Stimulated activated CD4-positive, alpha-beta T cell treated with anti-CD3 and anti-CD28 coated beads, TNF-alpha, amount 100 ng/mL, for 48 hours (primary cell): ENCODE measurements around the gene ZCCHC14.
A peak's percentile ranks its signal among the peaks of the same experiment; 100 is the strongest.

ENCODE experiments used
- DNase-seq, 3 donors: peaks; one replicate each; pipeline ENCODE4 v3.0.0-alpha.2; 2020; ENCODE audit warnings: low read depth in 3 of 3

ZCCHC14 gene

DNA sequence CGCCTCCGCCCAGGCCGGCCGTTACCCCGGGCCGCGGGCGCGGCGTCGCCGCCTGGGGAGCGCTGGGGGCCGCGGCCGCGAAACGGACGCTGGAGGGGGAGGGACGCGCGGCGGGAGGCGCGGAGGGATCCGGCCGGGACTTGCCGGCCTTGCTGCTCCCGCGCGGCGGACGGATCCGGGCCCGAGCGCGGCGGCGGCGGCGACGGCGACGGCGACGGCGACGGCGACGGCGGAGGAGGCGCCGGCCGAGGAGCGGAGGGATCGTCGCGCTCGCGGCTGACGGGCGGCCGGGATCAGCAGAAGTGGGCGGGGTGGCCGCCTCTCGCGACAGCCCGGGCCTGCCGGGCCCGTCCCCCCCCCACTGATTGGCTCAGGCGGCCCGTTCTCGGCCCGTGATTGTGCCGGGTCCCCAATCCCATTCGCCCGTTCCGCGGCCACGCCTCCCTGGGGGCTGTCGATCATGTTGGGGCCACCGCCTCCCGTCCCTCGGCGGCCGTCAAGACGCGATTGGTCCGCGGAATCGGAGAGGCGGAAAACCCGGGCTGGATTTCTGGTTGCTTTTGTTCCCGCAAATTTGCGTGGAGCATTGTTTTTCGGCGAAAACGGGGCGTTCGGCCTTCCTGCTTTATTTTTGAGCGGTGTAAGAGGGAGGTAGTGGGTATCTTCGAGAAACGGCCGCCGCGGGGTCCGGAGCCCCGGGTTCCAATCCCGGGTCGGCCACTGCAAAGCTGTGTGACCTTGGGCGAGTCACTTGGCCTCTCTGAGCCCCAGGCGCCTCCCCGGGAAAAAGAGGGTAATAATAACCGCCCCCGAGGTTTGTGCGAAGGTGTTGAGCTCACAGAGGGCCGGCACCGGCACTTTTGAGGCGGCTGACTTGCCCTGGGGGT lies at the start of gene ZCCHC14:
Gene ZCCHC14, minus strand, starts transcription at position 304 of the 887 bp plus-strand sequence. CDS start 786 bp downstream, outside the sequence.
- peak; percentile 99 for DNase-seq

DNA sequence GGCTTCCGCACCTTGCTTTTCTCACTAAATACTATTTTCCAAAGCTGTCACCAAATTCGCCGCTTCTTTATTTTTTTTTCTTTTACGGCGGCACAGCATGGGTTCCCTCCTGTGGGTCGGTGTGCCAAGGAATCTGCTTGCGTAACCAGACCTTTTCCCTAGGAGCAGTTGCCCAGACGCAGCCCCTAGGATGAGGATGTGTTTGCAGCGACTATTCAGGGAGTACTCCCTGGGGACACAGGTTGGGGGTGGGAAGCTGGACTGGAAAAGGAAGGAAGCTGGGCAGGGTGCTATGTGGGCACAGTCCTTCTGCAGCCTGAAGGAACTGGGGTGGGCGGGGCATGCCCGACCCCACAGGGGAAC lies 49.0 kb upstream of the ZCCHC14 start:
- DNase-seq: no peak

DNA sequence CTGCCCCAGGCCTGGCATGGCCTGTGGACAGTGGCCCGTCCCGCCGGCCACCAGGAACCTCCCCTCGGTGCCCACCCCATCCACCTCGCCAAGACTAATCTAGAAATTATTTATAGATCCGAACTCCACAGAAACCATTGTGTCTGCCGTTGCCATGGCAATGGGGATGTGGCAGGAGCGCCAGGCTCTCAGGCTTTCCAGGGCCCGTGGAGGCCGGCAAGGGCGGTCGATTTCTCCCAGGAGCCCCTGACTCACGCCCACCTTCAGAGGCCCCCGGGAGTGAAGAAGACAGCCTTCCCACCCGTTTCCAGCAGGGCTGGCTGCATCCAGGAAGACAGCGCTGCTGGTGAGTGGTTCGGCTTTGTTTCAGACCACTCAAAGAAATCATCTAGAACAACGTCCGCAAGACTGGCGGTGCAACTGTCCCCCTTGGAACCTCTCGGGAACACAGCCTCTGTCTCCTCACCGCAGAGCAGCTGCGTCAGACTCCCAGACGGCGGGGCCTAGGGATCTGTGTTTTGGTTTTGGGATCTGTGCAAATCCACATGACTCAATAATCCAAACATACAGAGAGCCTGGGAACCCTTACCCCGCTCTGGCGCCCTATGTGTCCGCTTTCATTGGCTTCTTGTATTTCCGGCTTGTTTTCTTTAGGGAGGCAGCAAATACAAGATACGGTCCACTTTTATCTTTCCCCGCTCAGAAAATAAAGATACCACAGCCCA lies 48.5 kb upstream of the ZCCHC14 start:
- DNase-seq: no peak

DNA sequence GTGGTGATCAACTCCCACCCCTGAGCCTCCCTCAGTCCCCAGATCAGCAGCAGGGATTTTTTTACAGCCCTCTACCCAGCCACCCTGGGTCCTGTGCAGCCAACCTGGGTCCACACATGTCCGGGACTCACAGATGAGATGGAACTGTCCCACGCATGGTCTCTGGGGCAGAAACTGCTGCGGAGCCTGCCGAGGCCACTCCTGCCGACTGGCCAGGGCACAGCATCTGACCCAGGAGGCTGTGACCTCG lies 48.0 kb upstream of the ZCCHC14 start:
- no peak for DNase-seq

DNA sequence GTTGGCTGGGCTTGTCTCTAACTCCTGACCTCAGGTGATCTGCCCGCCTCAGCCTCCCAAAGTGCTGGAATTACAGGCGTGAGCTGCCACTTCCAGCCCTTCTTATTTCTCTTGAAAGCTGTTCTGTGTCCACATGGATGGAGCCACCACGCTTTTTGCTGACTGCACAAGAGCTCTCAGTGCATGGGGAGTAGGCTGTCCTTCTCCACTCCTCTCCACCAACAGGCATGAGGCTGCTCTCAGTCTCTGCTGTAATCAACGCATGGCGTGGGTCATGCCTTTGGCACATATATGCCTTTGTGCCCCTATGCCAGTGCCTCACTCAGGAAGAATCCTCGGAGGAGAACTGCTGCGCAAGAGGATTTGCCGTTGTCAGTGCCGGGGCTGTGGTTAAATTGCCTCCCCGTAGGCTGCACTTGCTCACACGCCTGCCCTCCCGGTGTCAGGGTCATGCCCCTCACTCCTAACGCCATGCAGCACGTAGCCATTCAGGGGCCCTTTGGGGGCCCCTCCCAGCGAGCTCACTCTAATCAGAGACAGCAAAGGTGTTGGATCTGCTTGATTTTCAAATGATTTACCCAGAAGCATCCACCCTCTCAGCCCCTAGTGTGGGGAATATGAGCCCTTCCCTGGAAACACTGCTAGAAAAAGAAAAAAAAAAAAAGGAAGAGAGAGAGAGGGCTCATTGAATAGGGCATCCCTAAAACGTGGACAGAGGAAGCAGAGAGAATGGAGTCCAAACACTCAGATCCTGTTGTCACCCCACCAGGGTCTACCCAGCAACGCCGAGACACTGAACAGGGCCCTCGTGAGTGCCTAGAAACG lies 47.5 kb upstream of the ZCCHC14 start:
- no peak for DNase-seq

DNA sequence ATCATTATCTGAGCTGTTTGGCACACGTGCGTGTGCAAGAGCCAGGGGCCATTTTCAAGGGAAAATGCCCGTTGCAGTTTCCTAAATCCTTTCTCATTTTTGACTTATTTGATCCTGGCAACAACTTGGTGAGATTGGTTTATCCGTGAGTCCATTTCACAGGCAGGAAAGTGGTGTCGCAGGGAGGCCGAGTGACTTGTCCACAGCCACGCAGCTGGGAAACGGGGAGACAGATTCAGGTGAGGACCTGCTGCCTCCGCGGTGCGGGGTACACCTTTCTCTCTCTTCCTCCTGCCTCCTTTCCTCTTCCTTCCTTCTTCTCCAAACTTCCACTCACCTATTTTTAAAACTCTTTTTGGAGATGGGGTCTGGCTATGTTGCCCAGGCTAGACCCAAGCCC lies 46.3 kb upstream of the ZCCHC14 start:
- no peak for DNase-seq

DNA sequence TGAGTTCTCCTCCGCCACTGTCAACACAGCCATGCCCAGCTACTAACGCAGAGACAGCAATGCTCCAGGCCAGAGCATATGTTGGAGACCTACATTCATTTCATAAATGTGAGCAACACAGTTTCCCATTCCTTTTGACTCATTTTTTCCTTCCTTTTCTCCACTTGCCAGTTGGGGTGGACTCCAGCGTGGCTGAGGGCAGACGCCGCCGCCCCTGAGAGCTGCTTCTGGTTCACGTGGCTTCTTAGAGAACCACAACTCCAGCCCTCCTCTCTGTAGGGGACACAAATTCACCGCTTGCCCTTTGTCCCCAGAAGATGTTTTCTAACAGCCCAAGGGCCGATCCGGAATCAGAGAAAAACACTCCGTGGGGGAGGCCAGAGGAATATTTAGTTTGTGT lies 45.8 kb upstream of the ZCCHC14 start:
- DNase-seq: no peak

DNA sequence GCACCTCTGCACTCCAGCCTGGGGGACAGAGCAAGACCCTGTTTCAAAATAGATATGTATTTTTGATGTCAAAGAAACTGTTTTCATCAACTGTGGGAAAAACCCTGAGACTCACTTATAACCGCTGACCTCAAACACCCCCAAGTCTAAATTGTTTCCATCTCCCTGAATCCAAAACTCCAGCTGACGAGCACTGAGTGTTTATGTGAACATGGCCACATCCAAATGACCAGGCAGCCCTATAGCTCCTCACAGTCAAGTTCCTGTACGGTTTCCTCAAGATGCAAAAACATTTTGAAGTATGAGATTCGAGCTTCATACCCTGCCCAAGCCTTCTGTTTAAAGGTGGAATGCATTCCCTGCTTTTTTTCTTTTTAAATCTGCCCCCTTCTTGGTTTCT lies 45.3 kb upstream of the ZCCHC14 start:
- no peak for DNase-seq

DNA sequence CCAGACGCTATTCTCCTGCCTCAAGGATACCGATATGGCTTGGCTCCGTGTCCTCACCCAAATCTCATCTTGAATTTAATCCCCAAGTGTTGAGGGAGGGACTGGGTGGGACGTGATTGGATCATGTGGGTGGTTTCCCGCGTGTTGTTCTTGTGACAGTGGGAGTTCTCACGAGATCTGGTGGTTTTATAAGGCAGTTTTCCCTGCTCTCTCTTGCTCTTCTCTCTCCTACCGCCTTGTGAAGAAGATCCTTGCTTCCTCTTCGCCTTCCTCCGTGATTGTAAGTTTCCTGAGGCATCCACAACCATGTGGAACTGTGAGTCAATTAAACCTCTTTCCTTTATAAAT lies 43.9 kb upstream of the ZCCHC14 start:
- no peak for DNase-seq

DNA sequence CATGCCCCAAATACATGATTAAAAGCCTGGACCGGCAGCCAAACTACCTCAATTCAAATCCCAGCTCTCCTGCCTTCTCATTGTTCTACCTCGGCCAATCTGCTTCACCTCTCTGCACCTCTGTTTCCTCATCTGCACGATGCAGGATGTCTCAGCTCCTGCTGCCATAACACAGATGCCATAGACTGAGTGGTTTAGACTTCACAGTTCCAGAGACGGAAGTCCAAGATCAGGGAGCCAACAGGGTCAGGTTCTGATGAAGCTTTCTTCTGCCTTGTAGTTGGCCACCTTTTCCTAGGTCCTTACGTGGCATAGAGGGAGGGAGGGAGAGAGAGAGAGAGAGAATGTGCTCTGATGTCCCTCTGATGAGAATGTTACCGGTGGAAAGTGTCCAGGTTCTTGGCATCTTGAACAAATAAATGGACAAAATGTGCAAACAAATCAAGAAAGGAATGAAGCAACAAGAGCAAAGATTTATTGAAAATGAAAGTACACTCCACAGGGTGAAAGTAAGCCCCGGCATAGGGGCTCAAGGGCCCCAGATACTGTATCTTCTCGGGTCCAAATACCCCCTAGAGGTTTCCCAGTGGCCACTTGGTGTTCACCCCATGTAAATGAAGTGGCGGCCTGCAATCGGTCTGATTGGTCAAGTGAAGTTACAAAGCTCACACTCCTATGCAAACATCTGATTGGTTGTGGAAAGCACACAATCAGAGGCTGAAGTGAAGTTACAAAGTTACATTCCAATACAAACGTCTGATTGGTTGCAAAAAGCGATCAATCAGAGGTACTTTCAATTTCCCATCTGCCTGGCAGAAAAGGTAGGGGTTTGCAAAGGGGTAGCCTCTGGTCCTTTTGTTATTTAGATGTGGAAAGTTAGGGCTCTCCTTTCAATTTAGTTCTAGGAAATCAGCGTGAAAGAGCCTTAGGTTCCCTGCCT lies 43.3 kb upstream of the ZCCHC14 start:
- DNase-seq: no peak

DNA sequence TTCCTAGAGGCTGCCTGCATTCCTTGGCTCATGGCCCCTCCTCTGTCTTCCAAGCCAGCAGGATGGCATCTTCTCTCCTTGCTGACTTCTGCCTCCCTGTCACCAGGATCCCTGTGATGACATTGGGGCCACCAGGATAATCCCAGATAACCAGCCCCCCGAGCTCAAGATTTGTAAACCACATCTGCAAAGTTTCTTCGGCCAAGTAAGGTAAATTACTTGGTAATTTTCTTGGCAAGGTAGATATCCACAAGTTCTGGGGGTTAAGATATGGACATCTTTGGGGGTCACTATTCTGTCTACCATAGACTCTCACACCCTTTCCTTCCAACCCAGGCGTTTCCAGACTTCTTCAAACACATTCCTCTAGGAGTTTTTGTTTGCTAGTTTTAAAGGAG lies 42.6 kb upstream of the ZCCHC14 start:
- no peak for DNase-seq

DNA sequence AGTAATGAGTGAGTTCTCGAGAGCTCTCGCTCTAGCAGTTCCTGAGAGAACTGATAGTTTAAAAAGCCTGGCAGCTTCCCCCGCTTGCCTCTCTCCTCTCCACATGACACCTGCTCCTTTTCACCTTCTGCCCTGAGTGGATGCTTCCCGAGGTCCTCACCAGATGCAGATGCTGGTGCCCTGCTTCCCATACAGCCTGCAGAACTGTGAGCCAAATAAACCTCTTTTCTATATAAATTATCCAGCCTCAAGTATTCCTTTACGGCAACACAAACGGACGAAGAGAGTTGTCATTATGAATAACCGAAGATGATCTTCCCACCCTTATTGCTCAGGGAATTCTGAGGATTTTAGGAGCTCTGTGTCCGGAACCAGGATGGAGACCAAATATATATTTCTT lies 41.9 kb upstream of the ZCCHC14 start:
- DNase-seq: no peak

DNA sequence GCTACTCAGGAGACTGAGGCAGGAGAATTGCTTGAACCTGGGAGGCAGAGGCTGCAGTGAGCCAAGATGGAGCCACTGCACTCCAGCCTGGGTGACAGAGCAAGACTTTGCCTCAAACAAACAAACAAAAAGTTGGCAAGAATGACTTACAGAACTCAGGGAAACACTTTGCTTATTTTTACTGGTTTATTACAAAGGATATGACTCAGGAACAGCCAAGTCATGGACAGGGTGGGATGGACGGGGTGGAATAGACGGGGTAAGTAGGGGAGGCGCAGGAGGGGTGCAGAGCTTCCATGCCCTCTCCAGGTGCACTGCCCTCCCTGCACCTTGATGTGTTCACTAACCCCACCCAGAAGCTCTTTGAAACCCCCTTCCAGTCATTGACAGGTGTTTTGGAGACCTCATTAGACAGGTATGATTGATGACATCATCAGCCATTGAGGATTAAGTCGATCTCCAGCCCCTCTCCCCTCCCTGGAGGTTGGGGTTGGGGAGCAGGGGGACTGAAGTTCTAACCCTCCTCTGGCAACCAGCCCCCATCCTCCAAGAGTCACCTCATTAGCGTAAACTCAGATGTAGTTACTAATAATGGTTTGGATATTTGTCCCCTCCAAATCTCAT lies 41.3 kb upstream of the ZCCHC14 start:
- no peak for DNase-seq

DNA sequence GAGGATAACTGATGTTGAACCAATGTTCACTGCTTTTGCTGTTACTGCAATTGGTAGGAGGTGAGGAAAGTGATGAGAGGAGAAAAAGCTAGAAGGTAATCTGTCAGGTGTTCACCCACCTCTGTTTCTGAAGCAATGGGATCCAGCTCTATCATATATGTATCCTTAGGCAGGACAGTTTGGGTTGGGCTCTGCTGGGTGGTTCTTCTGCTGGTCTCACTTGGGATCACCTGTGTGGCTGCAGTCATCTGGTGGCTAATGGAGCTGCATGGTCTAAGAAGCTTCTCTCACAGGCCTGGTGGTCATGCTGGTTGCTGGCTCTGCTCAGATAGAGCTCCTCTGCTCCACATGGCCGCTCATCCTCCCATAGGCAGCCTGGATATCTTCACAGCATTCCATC lies 40.2 kb upstream of the ZCCHC14 start:
- no peak for DNase-seq

DNA sequence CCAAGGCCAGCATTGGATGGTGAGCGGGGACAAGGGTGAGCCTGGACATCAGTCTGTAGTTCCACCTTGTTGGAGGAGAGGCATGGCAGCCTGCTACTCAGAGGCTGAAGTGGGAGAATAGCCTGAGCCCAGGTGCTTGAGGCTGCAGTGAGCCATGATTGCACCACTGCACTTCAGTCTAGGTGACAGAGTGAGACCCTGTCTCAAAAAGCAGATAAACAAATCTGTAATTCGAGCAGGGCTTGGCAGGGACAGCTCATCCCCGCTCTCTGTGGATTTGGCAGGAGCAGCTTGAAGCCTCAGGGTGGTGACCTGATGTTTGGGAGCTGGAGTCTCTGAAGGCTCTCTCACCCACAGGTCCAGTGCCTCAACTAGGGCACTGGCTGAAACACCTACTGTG lies 38.6 kb upstream of the ZCCHC14 start:
- no peak for DNase-seq

DNA sequence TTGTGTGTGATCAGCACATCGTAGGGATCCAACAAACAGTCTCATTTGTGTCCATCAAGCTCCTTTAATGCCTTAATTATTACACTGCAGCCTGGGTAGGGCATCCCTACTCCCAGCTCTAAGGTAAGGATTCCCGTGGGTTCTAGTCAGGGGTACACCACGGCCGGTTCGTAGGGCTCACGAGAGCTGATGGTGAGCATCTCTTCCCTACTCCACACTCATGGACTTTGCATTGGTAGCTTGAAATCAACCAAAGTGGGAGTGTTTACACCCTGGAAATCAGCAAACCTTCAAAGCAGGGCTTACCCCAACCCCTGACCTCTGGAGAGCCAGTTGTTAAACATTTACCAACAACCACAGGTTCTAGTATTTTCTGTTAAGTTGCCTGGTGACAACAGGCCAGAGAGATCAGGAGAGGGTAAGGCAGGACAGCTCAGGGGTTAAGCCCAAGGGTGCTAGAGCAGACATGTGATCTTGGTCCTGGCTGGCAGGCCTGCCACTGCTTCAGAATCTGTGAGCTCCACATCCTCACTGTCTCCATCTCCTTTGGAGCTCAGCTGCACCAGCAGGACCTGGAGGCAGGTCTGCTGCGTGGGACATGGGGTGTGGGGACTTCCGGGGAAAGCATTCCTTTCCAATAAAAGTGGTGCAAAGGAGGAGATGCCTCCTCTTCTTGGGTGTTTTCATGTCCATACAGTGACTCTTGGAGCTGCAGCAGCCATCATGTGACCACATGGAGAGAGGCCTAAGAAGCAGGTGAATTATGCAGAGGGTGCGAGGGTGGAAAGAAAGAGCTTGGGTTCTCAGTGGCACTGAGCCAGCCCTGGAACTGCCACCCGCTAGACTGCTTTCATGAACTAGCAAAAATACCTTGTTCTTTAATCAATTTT lies 36.1 kb upstream of the ZCCHC14 start:
- no peak for DNase-seq

DNA sequence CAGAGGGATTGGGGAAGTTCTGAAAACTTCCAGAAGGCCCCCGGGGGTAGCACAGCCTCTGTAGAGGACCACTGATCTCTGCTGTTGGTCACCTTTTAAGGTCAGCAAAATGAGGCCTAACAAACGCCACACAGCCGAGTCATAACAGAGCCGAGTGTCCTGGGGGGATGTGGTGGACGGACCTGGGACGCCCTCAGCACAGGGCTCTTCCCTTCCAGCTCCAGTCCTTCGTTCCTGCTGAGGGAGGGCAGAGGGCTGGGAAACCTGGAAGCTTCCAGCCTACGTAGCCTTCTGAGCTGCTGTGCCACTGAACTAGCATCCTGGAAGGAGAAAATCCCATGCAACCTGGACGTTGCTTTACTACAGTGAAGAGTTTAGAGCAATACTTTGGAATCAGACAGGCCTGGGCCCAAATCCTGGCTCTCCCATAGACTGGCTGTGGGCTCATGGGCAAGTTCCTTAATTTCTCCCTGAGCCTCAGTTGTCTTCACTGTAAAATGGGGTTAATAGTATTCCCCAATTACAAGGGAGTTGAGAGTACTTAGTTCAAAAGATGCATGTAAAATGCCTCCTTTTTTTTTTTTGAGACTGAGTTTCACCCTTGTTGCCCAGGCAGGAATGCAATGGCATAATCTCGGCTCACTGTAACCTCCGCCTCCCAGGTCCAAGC lies 34.4 kb upstream of the ZCCHC14 start:
- no peak for DNase-seq

DNA sequence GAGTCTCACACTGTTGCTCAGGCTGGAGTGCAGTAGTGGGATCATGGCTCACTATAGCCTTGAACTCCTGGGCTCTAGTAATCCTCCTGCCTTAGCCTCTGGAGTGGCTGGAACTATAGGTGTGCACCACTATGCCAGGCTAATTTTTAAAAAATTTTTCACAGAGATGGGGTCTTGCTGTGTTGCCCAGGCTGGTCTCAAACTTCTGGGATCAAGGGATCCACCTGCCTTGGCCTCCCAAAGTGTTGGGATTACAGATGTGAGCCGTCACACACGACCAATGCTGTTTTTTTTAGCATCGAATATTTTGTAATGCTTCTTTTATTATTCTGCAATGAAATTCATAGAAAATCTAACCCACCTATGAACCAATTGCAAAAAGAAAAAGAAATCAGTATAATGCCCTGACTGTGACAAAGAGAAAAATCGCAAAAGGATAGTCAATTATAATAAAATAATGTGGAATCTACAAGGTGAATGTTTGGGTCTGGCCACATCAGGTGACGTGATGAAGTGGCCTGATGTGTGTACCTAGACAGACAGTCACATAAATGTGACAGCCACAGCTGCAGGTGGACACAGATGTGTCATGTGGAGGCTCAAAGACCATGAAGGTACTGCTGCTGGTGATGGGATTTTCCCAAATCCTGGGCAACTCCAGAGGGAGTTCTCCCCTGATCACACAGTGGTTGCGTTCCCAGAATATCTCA lies 33.6 kb upstream of the ZCCHC14 start:
- DNase-seq: no peak

DNA sequence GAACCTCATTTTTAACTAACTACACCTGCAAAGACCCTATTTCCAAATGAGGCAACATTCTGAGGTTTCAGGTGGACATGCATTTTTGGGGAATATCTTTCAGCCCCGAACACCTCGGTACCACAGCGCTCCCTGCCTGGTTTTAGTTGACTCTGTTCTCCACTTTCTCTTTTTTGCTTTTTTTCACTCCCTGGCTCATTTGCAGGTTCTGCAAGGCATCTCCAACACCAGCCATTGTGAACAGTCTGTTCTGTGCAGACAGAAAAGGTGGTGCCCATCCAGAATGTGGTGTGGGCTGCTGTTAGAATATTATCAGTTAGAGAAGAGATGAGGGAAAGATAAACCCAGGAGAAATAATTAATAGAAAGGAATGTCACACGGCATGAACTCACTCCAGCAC lies 32.5 kb upstream of the ZCCHC14 start:
- DNase-seq: no peak
